Suprapubic skin (tissue), 4 donors: ENCODE data around the gene TTC36. TPM values are rescaled to one million over a fixed set of nuclear protein-coding genes. Genes with fewer than 3 reads are reported as not detected.
A peak's percentile ranks its signal among the peaks of the same experiment; 100 is the strongest.
"Not testable (repeated sequence)": the region's sequence is repeated elsewhere in the genome, so short reads cannot be mapped to it uniquely, and the experiment has no call there.

Experiments
- DNase-seq, 2 donors: peaks; one replicate each; pipeline ENCODE4 v3.0.0-alpha.2; 2019; ENCODE audit warnings: low spot score in 2 of 2
- H3K27ac ChIP-seq: fragments of 200-600 bp; sonication (generic); one replicate; pipeline ENCODE4 v1.5.1; 2019
- H3K27me3 ChIP-seq: fragments of 200-600 bp; sonication (generic); one replicate; pipeline ENCODE4 v1.5.1; 2019
- H3K36me3 ChIP-seq: fragments of 200-600 bp; sonication (generic); one replicate; pipeline ENCODE4 v1.5.1; 2019
- H3K4me1 ChIP-seq: fragments of 200-600 bp; sonication (generic); one replicate; pipeline ENCODE4 v1.5.1; 2019
- H3K4me3 ChIP-seq: fragments of 200-600 bp; sonication (generic); one replicate; pipeline ENCODE4 v1.5.1; 2019; ENCODE audit warnings: mild to moderate bottlenecking
- H3K9me3 ChIP-seq: fragments of 200-600 bp; sonication (generic); one replicate; pipeline ENCODE4 v1.5.1; 2019
- EP300 ChIP-seq: sonication (generic); formaldehyde crosslinking; IDR thresholded peaks from one replicate; pipeline ENCODE4 v1.6.1; 2017; ENCODE audit warnings: antibody characterized with exemption
- POLR2A ChIP-seq, 2 donors: fragments of 450-650 bp; IDR thresholded peaks; one replicate each; pipeline ENCODE4 v1.6.1; 2017; ENCODE audit warnings: antibody characterized with exemption in 2 of 2, mild to moderate bottlenecking in 2 of 2, moderate library complexity in 2 of 2
- POLR2AphosphoS5 ChIP-seq, 3 donors: sonication (generic); formaldehyde crosslinking; IDR thresholded peaks; one replicate each; pipeline ENCODE4 v1.6.1; 2017; ENCODE audit warnings: antibody characterized with exemption in 3 of 3
- WGBS: methylation state at CpG from one replicate; pipeline ENCODE4 v1.1.5; 2018; 5-methylcytosine and 5-hydroxymethylcytosine counted together
- total RNA-seq, 4 donors: library from RNA; depleted of rRNA; stranded (reverse); fragments of >200 nt; gene quantifications; one replicate each; pipeline ENCODE4 v1.1.0, GENCODE V29; 2016
- TF ChIP-seq, protein P1 (sequence below), 2 donors: fragments of 200-600 bp in 1 of 2; fragments of 450-650 bp in 1 of 2; sonication (generic) in 1 of 2; IDR thresholded peaks; one replicate each; pipeline ENCODE4 v1.5.1; 2016 to 2019; ENCODE audit warnings: antibody characterized with exemption in 2 of 2, mild to moderate bottlenecking in 1 of 2, moderate library complexity in 1 of 2

TTC36 gene, protein sequence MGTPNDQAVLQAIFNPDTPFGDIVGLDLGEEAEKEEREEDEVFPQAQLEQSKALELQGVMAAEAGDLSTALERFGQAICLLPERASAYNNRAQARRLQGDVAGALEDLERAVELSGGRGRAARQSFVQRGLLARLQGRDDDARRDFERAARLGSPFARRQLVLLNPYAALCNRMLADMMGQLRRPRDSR
- total RNA-seq = 1 to 10 TPM in 1 of 4 donors, not detected in 3; 3.0 TPM

DNA sequence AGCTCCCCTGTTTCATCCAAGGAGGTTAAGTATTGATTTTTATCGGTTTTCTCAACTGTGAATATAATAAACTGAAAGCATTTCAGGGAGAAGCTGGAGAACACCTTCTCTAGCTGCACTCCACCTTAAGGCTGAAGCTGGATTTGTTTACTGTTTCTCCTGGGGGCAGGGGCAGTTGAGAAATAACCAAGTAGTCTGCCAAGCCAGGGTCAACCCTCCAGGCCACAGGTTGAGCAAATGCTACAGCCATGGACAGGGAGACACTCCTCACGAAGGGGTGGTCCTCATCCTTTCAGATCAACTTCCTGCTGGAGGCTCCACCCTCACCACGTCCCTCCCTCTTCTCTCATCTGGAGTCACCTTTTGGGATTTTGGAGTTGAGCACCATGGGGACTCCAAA is at the start of gene TTC36:
TSS of gene TTC36 (plus strand) at position 366 of the 400 bp plus-strand sequence. CDS start at position 387, 21 bp downstream.
- H3K9me3 ChIP-seq = no peaks in the 10 kb centered on the region
- WGBS = 63% methylated on average over 3 of the region's 3 CpGs
- no peak within 1 kb of the TSS for H3K4me3 ChIP-seq
- H3K4me1 ChIP-seq = peaks cover 45% of the 10 kb centered on the region
- peaks cover 25% of the 10 kb centered on the region for H3K36me3 ChIP-seq
- no peaks in the 10 kb centered on the region for H3K27me3 ChIP-seq
- no peak for DNase-seq
- TF ChIP-seq, protein P1, sequence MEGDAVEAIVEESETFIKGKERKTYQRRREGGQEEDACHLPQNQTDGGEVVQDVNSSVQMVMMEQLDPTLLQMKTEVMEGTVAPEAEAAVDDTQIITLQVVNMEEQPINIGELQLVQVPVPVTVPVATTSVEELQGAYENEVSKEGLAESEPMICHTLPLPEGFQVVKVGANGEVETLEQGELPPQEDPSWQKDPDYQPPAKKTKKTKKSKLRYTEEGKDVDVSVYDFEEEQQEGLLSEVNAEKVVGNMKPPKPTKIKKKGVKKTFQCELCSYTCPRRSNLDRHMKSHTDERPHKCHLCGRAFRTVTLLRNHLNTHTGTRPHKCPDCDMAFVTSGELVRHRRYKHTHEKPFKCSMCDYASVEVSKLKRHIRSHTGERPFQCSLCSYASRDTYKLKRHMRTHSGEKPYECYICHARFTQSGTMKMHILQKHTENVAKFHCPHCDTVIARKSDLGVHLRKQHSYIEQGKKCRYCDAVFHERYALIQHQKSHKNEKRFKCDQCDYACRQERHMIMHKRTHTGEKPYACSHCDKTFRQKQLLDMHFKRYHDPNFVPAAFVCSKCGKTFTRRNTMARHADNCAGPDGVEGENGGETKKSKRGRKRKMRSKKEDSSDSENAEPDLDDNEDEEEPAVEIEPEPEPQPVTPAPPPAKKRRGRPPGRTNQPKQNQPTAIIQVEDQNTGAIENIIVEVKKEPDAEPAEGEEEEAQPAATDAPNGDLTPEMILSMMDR (IDR thresholded peaks at IDR 0.05) = no peak
- TF ChIP-seq POLR2AphosphoS5 (IDR thresholded peaks at IDR 0.05) = no peak
- no peak for TF ChIP-seq EP300
- no peak for TF ChIP-seq POLR2A (IDR thresholded peaks at IDR 0.05)
- H3K27ac ChIP-seq = no peak within 1 kb of the TSS

DNA sequence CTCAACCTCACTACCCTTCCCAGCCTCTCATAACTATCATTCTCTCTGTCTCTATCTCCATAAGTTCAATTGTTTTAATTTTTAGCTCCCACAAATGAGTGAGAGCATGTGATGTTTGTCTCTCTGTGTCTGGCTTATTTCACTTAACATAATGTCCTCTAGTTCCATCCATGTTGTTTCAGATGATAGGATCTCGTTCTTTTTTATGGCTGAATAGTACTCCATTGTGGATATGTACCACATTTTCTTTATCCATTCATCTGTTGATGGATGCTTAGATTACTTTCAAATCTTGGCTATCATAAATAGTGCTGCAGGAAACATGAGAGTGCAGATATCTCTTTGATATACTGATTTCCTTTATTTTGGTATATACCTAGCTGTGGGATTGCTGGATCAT is 46.0 kb upstream of the TTC36 start:
- H3K4me3 ChIP-seq, H3K27ac ChIP-seq, H3K4me1 ChIP-seq, H3K27me3 ChIP-seq, DNase-seq, H3K9me3 ChIP-seq: not testable (repeated sequence)
- 93% methylated on average over 1 of the region's 1 CpG for WGBS
- peaks cover 86% of the 10 kb centered on the region for H3K36me3 ChIP-seq

DNA sequence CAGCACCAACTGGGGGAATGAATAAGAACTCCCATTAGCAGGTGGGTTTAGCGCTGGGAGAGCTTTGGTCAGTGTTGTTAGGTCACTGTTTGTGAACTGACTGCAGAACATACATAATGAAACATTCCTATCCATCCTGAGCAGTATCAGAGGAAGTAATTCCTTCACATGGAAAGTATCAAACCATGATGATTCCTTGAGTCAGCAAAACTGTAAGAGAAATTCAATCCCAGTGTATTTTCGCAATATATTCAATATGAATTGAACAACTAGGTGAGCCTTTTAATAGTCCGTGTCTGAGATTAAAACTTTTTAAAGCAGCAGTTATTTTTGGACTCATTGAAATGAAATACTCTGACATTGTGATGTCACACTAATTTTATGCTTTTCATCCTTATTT is 42.9 kb upstream of the TTC36 start:
- peaks cover 67% of the 10 kb centered on the region for H3K36me3 ChIP-seq
- TF ChIP-seq POLR2A (IDR thresholded peaks at IDR 0.05) (no peak), POLR2AphosphoS5 (IDR thresholded peaks at IDR 0.05) (no peak), EP300 (no peak)
- TF ChIP-seq, protein P1 (IDR thresholded peaks at IDR 0.05) = no peak
- H3K9me3 ChIP-seq = no peaks in the 10 kb centered on the region
- WGBS = 95% methylated on average over 3 of the region's 3 CpGs
- H3K27me3 ChIP-seq = no peaks in the 10 kb centered on the region
- H3K4me1 ChIP-seq = no peaks in the 10 kb centered on the region
- no peak for DNase-seq
- H3K4me3 ChIP-seq = no peak overlapping the region
- no peak overlapping the region for H3K27ac ChIP-seq

DNA sequence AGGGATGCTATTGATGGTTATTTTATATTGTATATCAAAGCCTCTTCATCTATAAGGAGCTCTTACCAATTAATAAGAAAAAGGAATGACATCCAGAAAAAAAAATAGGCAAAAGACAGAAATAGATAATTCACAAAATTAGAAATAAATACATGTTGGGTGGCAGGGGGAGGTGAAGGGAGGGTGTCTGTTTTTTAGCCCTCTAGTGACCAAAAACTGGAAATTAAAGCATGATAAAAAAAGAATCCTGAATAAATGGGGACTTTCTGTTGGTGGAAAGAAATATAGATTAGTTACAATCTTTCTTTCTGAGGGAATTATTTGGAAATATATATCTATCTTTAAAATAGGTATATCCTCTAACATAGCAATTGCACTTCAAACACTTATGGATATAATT is 42.0 kb upstream of the TTC36 start:
- Histone ChIP-seq H3K9me3 (no peaks in the 10 kb centered on the region), H3K27me3 (no peaks in the 10 kb centered on the region), H3K36me3 (peaks cover 67% of the 10 kb centered on the region), H3K27ac (no peak overlapping the region), H3K4me1 (no peaks in the 10 kb centered on the region), H3K4me3 (no peak overlapping the region)
- no peak for DNase-seq
- TF ChIP-seq, protein P1 (IDR thresholded peaks at IDR 0.05) = no peak
- TF ChIP-seq POLR2AphosphoS5 (IDR thresholded peaks at IDR 0.05) = no peak
- no peak for TF ChIP-seq POLR2A (IDR thresholded peaks at IDR 0.05)

DNA sequence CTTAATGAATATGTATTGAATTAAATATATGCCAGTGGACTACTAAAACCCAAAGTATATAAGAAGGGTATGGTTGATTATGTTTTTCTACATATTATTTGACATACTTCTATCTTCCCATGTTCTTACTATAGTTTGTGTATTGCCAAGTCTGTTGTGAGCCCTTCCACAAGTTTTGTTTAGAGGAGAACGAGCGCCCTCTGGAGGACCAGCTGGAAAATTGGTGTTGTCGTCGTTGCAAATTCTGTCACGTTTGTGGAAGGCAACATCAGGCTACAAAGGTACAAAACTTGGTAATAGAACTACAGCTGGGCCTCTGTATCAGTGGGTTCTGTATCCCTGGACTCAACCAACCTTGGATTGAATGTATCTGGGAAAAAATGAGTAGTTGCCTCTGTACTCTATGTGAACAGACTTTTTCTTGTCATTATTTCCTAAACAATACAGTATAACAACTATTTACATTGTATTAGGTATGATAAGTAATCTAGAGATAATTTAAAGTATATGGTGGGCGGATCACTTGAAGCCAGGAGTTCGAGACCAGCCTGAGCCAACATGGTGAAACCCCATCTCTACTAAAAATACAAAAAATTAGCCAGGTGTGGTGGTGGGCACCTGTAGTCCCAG is 38.7 kb upstream of the TTC36 start:
- no peaks in the 10 kb centered on the region for H3K27me3 ChIP-seq
- WGBS = 27% methylated on average over 7 of the region's 7 CpGs
- peak in 1 of 2 donors; percentile 83 for DNase-seq
- no peak overlapping the region for H3K27ac ChIP-seq
- H3K4me3 ChIP-seq = no peak overlapping the region
- peaks cover 65% of the 10 kb centered on the region for H3K36me3 ChIP-seq
- TF ChIP-seq, protein P1 (IDR thresholded peaks at IDR 0.05) = peak; percentile 58
- TF ChIP-seq EP300 = no peak
- H3K9me3 ChIP-seq = no peaks in the 10 kb centered on the region
- no peaks in the 10 kb centered on the region for H3K4me1 ChIP-seq
